Hematopoietic multipotent progenitor cell (in vitro differentiated cells): ENCODE measurements around the gene TACR2. TPM values are rescaled to one million over a fixed set of nuclear protein-coding genes. Genes with fewer than 3 reads are reported as not detected.

Source experiments
- DNase-seq, 3 donors: peaks; one replicate each; pipeline ENCODE4 v3.0.0-alpha.2; 2011 to 2015; ENCODE audit warnings: low read depth in 2 of 3, low spot score in 2 of 3
- total RNA-seq: library from RNA; depleted of rRNA; stranded (reverse); fragments of >200 nt; gene quantifications from one replicate; pipeline ENCODE4 v1.2.3, GENCODE V29; 2012

The TACR2 gene
- total RNA-seq, 1 donor: 0.27 TPM

GRCh38 chr10:69377933-69378332, 38.8 kb downstream of the TACR2 start:
- no peak for DNase-seq

GRCh38 chr10:69377191-69377590, 39.5 kb downstream of the TACR2 start:
- no peak for DNase-seq

- DNase-seq: no peak
Measured at GRCh38 chr10:69376662-69377061, 40.1 kb downstream of the TACR2 start.

GRCh38 chr10:69375307-69376151, 41.2 kb downstream of the TACR2 start:
- DNase-seq: peak in 2 of 3 donors; percentile 30 to 67

- no peak for DNase-seq
Measured at GRCh38 chr10:69374931-69375306, 41.8 kb downstream of the TACR2 start.

- no peak for DNase-seq
Measured at GRCh38 chr10:69374242-69374641, 42.5 kb downstream of the TACR2 start.

- no peak for DNase-seq
Measured at GRCh38 chr10:69372126-69372980, 44.4 kb downstream of the TACR2 start.

GRCh38 chr10:69367469-69367868, 49.2 kb downstream of the TACR2 start:
- no peak for DNase-seq

GRCh38 chr10:69366738-69367137, 50.0 kb downstream of the TACR2 start:
- DNase-seq: no peak

GRCh38 chr10:69364232-69364940, 52.3 kb downstream of the TACR2 start:
- no peak for DNase-seq

GRCh38 chr10:69363666-69364065, 53.1 kb downstream of the TACR2 start:
- DNase-seq: no peak

GRCh38 chr10:69362471-69362954, 54.2 kb downstream of the TACR2 start:
- no peak for DNase-seq

GRCh38 chr10:69361303-69361614, 55.5 kb downstream of the TACR2 start:
- DNase-seq: no peak

- DNase-seq: no peak
Measured at GRCh38 chr10:69360485-69361302, 56.0 kb downstream of the TACR2 start.

GRCh38 chr10:69359594-69359993, 57.1 kb downstream of the TACR2 start:
- peak in 1 of 3 donors; percentile 27 for DNase-seq

GRCh38 chr10:69359148-69359547, 57.6 kb downstream of the TACR2 start:
- DNase-seq: no peak

- no peak for DNase-seq
Measured at GRCh38 chr10:69358148-69358795, 58.4 kb downstream of the TACR2 start.

GRCh38 chr10:69356187-69356586, 60.5 kb downstream of the TACR2 start:
- no peak for DNase-seq

GRCh38 chr10:69353977-69354635, 62.6 kb downstream of the TACR2 start:
- DNase-seq: no peak
